ENCODE data around the gene RALGDS.

RALGDS gene

GRCh38 chr9:133163504-133164172 is 42.6 kb upstream of the RALGDS start, which contains the start of gene GBGT1:
TSS of gene GBGT1 (minus strand) at chr9:133163914. CDS start at chr9:133162412, 1,502 bp downstream.
- Histone ChIP-seq H3K4me3 (peak within 1 kb of the TSS; percentile 82), H3K9me3 (no peaks in the 10 kb centered on the region), H3K36me3 (peaks cover 21% of the 10 kb centered on the region), H3K4me2 (peak within 1 kb of the TSS; percentile 98), H3K4me1 (peaks cover 71% of the 10 kb centered on the region), H3K27me3 (no peaks in the 10 kb centered on the region), H3K27ac (peak within 1 kb of the TSS; percentile 93), H3K9ac (peak within 1 kb of the TSS; percentile 87), H4K20me1 (peaks cover 46% of the 10 kb centered on the region)
- TF ChIP-seq Cebpa-rat (IDR thresholded peaks at IDR 0.05), result no peak

- Histone ChIP-seq H3K4me2 (peak overlapping the region; percentile 98), H3K9ac (peak overlapping the region; percentile 87), H3K27me3 (no peaks in the 10 kb centered on the region)
Measured at GRCh38 chr9:133162861-133163503, 41.9 kb upstream of the RALGDS start.

GRCh38 chr9:133161547-133161950 is 40.5 kb upstream of the RALGDS start:
- no peak overlapping the region; the same call in 1 of the 2 replicates for H3K9ac ChIP-seq
- H3K36me3 ChIP-seq, result peaks cover 41% of the 10 kb centered on the region
- peaks cover 63% of the 10 kb centered on the region for H4K20me1 ChIP-seq
- no peaks in the 10 kb centered on the region for H3K9me3 ChIP-seq
- no peak overlapping the region for H3K27ac ChIP-seq
- peak overlapping the region; percentile 25; the same call in 1 of the 2 replicates for H3K4me3 ChIP-seq
- peak overlapping the region; percentile 98 for H3K4me2 ChIP-seq
- no peaks in the 10 kb centered on the region for H3K27me3 ChIP-seq
- TF ChIP-seq Cebpa-rat (IDR thresholded peaks at IDR 0.05), result no peak
- H3K4me1 ChIP-seq, result peaks cover 50% of the 10 kb centered on the region

More at GRCh38 chr9:133162861-133163503, 41.9 kb upstream of the RALGDS start:
- Histone ChIP-seq H3K4me1 (peaks cover 64% of the 10 kb centered on the region), H3K36me3 (peaks cover 27% of the 10 kb centered on the region), H3K9me3 (no peaks in the 10 kb centered on the region), H3K4me3 (peak overlapping the region; percentile 82), H4K20me1 (peaks cover 50% of the 10 kb centered on the region), H3K27ac (peak overlapping the region; percentile 93)
- no peak for TF ChIP-seq Cebpa-rat (IDR thresholded peaks at IDR 0.05)

DNA sequence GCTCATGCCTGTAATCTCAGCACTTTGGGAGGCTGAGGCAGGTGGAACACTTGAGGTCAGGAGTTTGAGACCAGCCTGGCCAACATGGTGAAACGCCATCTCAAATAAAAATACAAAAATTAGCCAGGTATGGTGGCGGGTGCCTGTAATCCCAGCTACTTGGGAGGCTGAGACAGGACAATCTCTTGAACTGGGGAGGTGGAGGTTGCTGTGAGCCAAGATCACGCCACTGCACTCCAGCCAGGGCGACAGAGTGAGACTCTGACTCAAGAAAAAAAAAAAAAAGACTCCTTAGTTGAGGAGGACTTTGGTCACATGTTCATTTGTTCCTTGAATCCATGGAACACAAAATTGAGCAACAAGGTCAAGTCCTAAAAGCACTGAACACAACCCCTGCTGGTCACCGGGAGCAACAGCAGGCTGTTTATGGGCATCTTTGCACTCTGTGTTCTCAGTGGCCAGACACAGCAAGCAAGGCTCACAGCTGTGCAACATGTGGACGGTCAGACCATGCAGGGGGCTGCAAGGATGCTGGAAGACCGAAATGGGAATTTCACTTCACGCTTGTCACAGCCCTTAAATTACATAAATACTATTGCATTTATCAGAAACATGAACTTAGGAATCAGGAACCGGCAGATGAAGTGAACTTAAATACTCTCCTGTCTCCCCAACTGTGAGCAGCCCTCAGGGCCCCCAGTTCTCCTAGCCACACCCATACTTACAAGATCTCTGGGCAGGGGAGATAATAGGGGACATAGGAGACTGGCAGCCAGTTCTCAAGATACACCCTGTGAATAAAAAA is 39.9 kb upstream of the RALGDS start:
- H3K36me3 ChIP-seq, result peaks cover 47% of the 10 kb centered on the region
- H3K27me3 ChIP-seq, result no peaks in the 10 kb centered on the region
- peaks cover 69% of the 10 kb centered on the region for H4K20me1 ChIP-seq
- H3K27ac ChIP-seq, result no peak overlapping the region
- H3K9me3 ChIP-seq, result no peaks in the 10 kb centered on the region
- H3K4me3 ChIP-seq, result 0 out of 2 replicates have a peak overlapping the region, but pooled peaks have one; percentile 25
- peak overlapping the region; percentile 98 for H3K4me2 ChIP-seq
- TF ChIP-seq Cebpa-rat (IDR thresholded peaks at IDR 0.05), result no peak; the same call in 1 of the 2 replicates
- H3K9ac ChIP-seq, result no peak overlapping the region; the same call in 1 of the 2 replicates
- H3K4me1 ChIP-seq, result peaks cover 51% of the 10 kb centered on the region

DNA sequence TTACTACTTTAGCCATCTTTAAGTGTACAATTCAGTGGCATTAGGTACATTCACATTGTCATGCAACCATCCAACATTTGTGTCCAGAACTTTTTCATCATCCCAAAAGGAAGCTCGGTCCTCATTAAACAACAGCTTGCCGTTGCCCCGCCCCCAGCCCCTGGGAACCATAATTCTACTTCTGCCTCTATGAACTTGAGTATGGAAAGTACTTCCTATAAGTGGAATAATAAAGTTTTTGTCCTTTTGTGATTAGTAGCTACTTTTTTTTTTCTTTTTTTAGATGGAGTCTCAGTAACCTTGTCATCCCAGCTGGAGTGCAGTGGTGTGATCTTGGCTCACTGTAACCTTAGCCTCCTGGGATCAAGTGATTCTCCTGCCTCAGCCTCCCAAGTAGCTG is 37.7 kb upstream of the RALGDS start:
- peaks cover 70% of the 10 kb centered on the region for H3K36me3 ChIP-seq
- no peak overlapping the region for H3K27ac ChIP-seq
- H3K4me3 ChIP-seq, result no peak overlapping the region
- no peak overlapping the region for H3K4me2 ChIP-seq
- no peaks in the 10 kb centered on the region for H3K27me3 ChIP-seq
- TF ChIP-seq Cebpa-rat (IDR thresholded peaks at IDR 0.05), result no peak
- H4K20me1 ChIP-seq, result peaks cover 92% of the 10 kb centered on the region
- H3K9ac ChIP-seq, result no peak overlapping the region
- H3K4me1 ChIP-seq, result peaks cover 35% of the 10 kb centered on the region
- no peaks in the 10 kb centered on the region for H3K9me3 ChIP-seq

- H3K9ac ChIP-seq, result no peak overlapping the region
- peaks cover 75% of the 10 kb centered on the region for H3K36me3 ChIP-seq
Measured at GRCh38 chr9:133155156-133155555, 34.1 kb upstream of the RALGDS start.

DNA sequence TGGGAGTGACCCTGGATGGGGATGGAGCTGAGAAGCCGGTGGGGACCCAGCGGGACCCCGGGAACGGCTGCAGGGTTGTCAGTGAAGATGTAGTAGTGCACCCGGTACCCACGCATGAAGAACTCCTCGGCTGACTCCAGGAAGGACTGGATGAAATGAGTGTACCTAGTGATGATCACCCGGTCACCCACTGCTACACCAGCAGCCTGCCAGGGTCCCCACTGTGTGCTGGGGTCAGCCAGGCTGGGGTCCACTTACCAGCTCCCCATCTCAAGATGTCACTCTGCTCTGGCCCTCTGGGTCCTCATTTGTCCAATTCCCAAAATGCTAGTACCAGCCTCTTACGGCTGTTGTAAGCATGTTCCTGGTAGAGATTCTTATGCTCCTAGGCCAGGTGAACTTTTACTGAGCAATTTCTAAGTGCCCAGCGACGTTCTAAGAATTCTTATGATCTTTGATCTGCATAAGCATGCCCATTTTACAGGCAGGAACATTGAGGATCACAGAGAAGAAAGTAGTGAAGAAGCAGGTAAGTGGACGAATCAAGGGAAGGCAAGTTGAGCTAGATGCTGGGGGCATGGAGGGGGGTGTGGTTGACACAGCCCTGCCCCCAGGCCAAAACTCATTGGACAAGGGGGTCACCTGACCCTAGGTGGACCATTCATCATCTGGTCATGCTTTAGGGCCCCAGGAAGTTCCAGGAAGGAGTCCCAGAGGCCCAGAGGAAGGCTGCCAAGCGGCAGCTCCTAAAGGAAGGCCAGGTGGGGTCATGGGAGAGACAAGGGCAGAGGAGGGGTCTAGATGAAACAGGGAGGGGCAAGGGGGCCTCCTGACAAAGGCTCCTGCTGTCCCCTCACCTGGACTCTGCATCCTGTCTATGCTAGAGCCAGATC is 33.3 kb upstream of the RALGDS start:
- peaks cover 62% of the 10 kb centered on the region; the same call in 1 of the 2 replicates for H4K20me1 ChIP-seq
- no peak for TF ChIP-seq Cebpa-rat (IDR thresholded peaks at IDR 0.05)
- H3K9ac ChIP-seq, result no peak overlapping the region
- H3K4me2 ChIP-seq, result no peak overlapping the region
- H3K27me3 ChIP-seq, result no peaks in the 10 kb centered on the region
- peaks cover 32% of the 10 kb centered on the region for H3K4me1 ChIP-seq
- H3K27ac ChIP-seq, result 0 out of 2 replicates have a peak overlapping the region, but pooled peaks have one; percentile 18
- H3K4me3 ChIP-seq, result no peak overlapping the region
- H3K36me3 ChIP-seq, result peaks cover 67% of the 10 kb centered on the region
- H3K9me3 ChIP-seq, result no peaks in the 10 kb centered on the region

More at GRCh38 chr9:133155156-133155555, 34.1 kb upstream of the RALGDS start:
- no peaks in the 10 kb centered on the region for H3K9me3 ChIP-seq
- no peak overlapping the region for H3K4me2 ChIP-seq
- H3K4me3 ChIP-seq, result no peak overlapping the region
- 0 out of 2 replicates have a peak overlapping the region, but pooled peaks have one; percentile 18 for H3K27ac ChIP-seq
- TF ChIP-seq Cebpa-rat (IDR thresholded peaks at IDR 0.05), result no peak
- H3K27me3 ChIP-seq, result no peaks in the 10 kb centered on the region
- H3K4me1 ChIP-seq, result peaks cover 25% of the 10 kb centered on the region
- peaks cover 70% of the 10 kb centered on the region; the same call in 1 of the 2 replicates for H4K20me1 ChIP-seq

DNA sequence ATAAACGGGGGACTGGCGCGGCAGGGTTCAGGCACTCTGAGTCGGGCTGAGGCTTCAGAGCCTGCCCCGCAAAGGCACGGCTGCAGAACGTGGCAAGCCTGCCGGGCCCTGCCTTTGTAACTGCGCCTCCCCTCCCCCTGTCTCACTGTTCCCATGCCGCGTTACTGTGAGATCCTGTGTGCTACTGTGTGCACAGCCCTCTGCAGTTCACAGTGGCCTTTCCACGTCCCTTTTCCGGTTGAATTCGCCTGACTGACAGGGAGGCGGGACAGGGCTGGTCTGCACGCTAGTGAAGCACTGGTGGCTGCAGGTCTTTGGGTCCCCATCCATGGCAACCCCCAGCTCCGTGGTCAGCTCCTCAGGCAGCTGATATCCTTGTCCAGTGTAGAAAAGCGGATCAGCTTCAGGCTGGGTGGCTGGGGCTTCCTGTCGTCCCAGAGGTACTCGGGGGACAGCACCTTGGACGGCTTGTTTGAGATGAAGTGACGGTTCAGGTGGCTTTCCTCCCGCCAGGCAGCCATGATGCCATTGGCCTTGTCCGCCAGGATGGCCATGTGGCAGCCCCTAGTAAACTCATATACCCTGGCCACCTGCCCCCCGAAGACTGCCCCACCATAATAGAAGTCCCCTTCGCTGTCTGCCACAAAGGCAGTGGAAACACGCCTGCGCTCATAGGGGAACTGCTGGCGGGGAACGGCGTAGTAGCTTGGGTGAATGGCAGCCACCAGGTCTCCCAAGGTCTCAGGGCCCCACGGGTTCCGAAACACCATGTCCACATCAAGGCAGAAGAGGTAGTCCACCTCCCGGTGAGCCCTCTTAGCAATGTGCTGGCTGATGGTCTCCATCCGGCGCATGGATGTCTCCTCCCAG is 32.4 kb upstream of the RALGDS start:
- Histone ChIP-seq H3K9me3 (no peaks in the 10 kb centered on the region), H4K20me1 (peaks cover 55% of the 10 kb centered on the region; the same call in 1 of the 2 replicates), H3K4me2 (no peak overlapping the region), H3K4me3 (no peak overlapping the region), H3K4me1 (peaks cover 32% of the 10 kb centered on the region), H3K36me3 (peaks cover 58% of the 10 kb centered on the region), H3K9ac (no peak overlapping the region), H3K27me3 (no peaks in the 10 kb centered on the region), H3K27ac (no peak overlapping the region)
- TF ChIP-seq Cebpa-rat (IDR thresholded peaks at IDR 0.05), result no peak
